Ascending aorta (tissue), 2 donors: ENCODE measurements around the gene ABAT. TPM values are rescaled to one million over a fixed set of nuclear protein-coding genes. Genes with fewer than 3 reads are reported as not detected.

ENCODE experiments used
- DNase-seq, 2 donors: peaks; one replicate each; pipeline ENCODE4 v3.0.0-alpha.2; 2019; ENCODE audit warnings: low spot score in 2 of 2
- H3K27ac ChIP-seq, 2 donors: fragments of 200-600 bp; sonication (generic); one replicate each; pipeline ENCODE4 v1.5.1; 2016 to 2017; ENCODE audit warnings: mild to moderate bottlenecking in 1 of 2
- H3K27me3 ChIP-seq: fragments of 200-600 bp; sonication (generic); one replicate; pipeline ENCODE4 v1.5.1; 2017
- H3K36me3 ChIP-seq, 2 donors: fragments of 200-600 bp; sonication (generic); one replicate each; pipeline ENCODE4 v1.5.1; 2016
- H3K4me1 ChIP-seq, 2 donors: fragments of 200-600 bp; sonication (generic); one replicate each; pipeline ENCODE4 v1.5.1; 2016 to 2017; ENCODE audit warnings: mild to moderate bottlenecking in 1 of 2
- H3K4me3 ChIP-seq, 2 donors: fragments of 200-600 bp; sonication (generic); one replicate each; pipeline ENCODE4 v1.5.1; 2016 to 2017; ENCODE audit warnings: mild to moderate bottlenecking in 1 of 2
- H3K9me3 ChIP-seq, 2 donors: fragments of 200-600 bp; sonication (generic); one replicate each; pipeline ENCODE4 v1.5.1; 2016
- intact Hi-C: fragments of 100-400 bp; cut with DNase I; formaldehyde crosslinking; loops from one replicate; pipeline ENCODE4 v1.15.1; 2023
- total RNA-seq: library from RNA; depleted of rRNA; stranded (reverse); fragments of >200 nt; gene quantifications from one replicate; pipeline ENCODE4 v1.1.0, GENCODE V29; 2016
- TF ChIP-seq, protein P1 (sequence below), 3 experiments: fragments of 200-600 bp in 2 of 3; fragments of 450-650 bp in 1 of 3; sonication (generic) in 2 of 3; IDR thresholded peaks; one replicate each; pipeline ENCODE4 v1.5.1; 2016 to 2019; ENCODE audit warnings: antibody characterized with exemption in 3 of 3, mild to moderate bottlenecking in 1 of 3, moderate library complexity in 1 of 3

The ABAT gene
- total RNA-seq, 1 donor from 2014 or later: 1.8 TPM

DNA sequence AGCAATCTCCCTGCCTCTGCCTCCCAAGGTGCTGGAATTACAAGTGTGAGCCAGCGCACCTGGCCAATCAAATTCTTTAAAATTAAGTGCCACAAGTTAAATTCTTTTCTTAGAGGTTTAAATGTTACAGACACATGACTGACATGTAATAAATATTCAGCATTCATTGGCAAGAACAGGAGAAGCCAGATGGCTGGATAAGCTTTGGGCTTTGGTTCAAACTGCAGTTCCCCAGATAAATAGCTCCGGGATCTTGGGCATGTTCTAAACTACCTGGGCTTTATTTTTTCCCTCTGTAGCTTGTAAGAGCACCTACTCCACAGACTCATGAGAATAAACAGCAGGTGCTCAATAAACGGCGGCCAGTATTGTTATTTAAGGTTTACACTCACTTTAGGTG, 34.1 kb downstream of the ABAT start:
- Histone ChIP-seq H3K4me3 (no peak overlapping the region), H3K36me3 (no peaks in the 10 kb centered on the region), H3K9me3 (no peaks in the 10 kb centered on the region), H3K27ac (no peak overlapping the region), H3K27me3 (no peaks in the 10 kb centered on the region), H3K4me1 (no peaks in the 10 kb centered on the region)
- TF ChIP-seq, protein P1, sequence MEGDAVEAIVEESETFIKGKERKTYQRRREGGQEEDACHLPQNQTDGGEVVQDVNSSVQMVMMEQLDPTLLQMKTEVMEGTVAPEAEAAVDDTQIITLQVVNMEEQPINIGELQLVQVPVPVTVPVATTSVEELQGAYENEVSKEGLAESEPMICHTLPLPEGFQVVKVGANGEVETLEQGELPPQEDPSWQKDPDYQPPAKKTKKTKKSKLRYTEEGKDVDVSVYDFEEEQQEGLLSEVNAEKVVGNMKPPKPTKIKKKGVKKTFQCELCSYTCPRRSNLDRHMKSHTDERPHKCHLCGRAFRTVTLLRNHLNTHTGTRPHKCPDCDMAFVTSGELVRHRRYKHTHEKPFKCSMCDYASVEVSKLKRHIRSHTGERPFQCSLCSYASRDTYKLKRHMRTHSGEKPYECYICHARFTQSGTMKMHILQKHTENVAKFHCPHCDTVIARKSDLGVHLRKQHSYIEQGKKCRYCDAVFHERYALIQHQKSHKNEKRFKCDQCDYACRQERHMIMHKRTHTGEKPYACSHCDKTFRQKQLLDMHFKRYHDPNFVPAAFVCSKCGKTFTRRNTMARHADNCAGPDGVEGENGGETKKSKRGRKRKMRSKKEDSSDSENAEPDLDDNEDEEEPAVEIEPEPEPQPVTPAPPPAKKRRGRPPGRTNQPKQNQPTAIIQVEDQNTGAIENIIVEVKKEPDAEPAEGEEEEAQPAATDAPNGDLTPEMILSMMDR (IDR thresholded peaks at IDR 0.05): no peak
- DNase-seq: no peak
- intact Hi-C loops: no loop called here

DNA sequence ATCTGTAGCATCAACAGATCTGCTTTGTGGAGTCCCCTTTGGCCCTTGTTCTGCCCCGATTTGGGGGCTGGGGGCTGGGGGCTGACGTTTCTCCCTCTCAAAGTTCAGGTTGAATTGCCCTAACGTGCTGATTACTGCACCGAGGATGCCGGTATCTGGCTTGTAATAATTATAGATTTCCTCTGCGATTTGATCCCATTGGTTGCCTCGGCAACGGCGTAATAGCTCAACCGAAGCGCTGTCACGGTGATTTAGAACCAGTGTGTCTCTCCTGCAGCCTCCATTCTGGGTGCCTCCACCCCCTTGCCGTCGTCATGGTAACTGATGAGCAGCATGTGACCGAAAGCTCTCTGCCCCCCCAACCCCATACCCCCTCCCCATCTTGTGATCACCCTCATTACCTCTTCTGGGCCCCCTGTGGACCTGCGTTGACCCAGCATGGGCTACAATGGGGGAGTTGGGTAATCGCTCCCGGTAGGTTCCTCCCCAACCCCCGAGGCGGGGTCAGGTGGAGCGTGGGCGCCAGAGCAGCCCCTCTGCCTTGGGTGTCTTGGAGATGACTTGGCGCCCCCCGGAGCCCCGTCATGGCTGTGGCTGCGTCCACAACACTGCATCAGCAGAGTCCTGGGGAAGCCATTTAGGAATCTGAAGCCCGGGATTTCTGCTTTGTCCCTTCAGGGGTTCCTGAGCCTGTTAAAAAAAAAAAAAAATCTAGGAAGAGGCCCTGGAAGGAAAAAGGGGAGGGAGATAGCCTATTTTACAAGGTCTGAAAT, 38.4 kb downstream of the ABAT start:
- no peaks in the 10 kb centered on the region for H3K27me3 ChIP-seq
- H3K27ac ChIP-seq: no peak overlapping the region
- DNase-seq: no peak
- TF ChIP-seq, protein P1 (IDR thresholded peaks at IDR 0.05): no peak
- H3K9me3 ChIP-seq: peaks cover 0 to 6% of the 10 kb centered on the region in 2 donors
- intact Hi-C loops: no loop called here
- H3K4me3 ChIP-seq: no peak overlapping the region
- no peaks in the 10 kb centered on the region for H3K4me1 ChIP-seq
- H3K36me3 ChIP-seq: no peaks in the 10 kb centered on the region

DNA sequence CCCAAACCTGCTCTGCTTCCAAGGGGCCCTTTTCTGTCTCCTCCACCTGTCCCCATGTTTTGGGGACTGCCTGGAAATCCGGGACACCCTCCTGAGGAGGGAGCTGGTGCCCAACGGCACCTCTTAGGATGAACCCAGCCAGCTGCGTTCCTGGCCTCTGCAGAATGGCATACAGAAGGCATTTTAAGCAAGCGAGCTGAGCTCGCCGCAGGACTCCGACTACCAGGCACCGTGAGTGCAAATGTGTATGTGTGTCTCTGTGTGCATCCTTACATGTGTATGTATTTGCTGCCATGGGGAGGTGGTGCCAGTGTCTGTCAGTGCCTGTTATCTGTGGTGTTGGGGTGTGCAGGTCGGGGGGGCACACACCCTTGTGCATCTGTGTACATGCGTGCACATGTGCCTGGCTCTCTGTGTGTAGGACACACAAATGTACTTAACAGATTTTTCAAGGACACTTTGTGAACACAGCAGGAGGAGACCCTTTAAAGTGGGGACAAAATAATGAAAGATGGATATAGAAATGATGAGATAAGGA, 39.3 kb downstream of the ABAT start:
- H3K36me3 ChIP-seq: no peaks in the 10 kb centered on the region
- no peak overlapping the region for H3K4me3 ChIP-seq
- DNase-seq: no peak
- peaks cover 0 to 7% of the 10 kb centered on the region in 2 donors for H3K9me3 ChIP-seq
- no peak overlapping the region for H3K27ac ChIP-seq
- no peaks in the 10 kb centered on the region for H3K27me3 ChIP-seq
- no peaks in the 10 kb centered on the region for H3K4me1 ChIP-seq
- intact Hi-C loops: no loop called here
- TF ChIP-seq, protein P1 (IDR thresholded peaks at IDR 0.05): no peak

DNA sequence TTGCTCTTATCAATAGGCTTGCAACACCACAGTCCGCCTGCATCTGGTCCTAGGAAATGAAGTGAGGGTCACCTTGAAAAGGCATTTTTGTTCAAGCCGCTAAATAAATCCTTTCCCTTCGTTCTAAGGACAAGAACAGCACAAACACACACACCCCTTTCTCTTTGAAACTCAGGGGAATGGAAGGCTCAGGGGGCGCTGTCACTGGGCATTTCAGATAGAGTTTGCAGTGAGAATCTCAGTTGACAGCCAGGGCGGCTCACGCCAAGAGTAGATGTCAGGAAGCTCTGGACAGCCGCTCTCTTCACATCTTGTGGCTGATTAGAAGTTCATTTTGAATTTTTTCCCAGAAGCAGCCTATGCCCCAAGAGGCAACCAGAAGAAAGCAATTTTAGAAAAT, 39.8 kb downstream of the ABAT start:
- Histone ChIP-seq H3K27me3 (no peaks in the 10 kb centered on the region), H3K36me3 (no peaks in the 10 kb centered on the region), H3K27ac (no peak overlapping the region), H3K4me3 (no peak overlapping the region), H3K9me3 (peaks cover 0 to 7% of the 10 kb centered on the region in 2 donors), H3K4me1 (no peaks in the 10 kb centered on the region)
- DNase-seq: no peak
- TF ChIP-seq, protein P1 (IDR thresholded peaks at IDR 0.05): no peak
- intact Hi-C loops: no loop called here

DNA sequence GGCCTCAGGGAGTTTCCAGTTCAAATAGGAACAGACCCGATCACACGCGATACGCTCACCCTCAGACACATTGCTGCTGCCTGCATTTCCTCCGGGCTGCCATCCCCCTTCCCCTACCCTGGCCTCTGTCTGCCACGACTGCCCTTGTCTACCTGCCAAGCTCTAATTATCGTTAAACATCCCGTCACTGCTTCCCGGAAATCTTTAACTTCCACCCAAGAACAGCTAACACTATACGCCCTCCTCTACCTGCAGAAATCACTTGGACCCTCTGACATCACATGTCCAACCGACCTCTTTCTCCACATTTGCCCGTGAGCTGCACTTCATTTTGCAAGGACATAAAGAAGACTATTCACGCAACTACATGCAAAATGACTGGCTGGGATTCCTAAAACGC, 40.4 kb downstream of the ABAT start:
- H3K27ac ChIP-seq: no peak overlapping the region
- DNase-seq: no peak
- H3K4me1 ChIP-seq: no peaks in the 10 kb centered on the region
- intact Hi-C loops: no loop called here
- H3K27me3 ChIP-seq: no peaks in the 10 kb centered on the region
- H3K9me3 ChIP-seq: peaks cover 0 to 7% of the 10 kb centered on the region in 2 donors
- TF ChIP-seq, protein P1 (IDR thresholded peaks at IDR 0.05): no peak
- no peaks in the 10 kb centered on the region for H3K36me3 ChIP-seq
- H3K4me3 ChIP-seq: no peak overlapping the region
